HCT116 (cell line): ENCODE results near the gene DMAC2.

ENCODE experiments used
- EZH2phosphoT487 ChIP-seq: fragments of 200-600 bp; IDR thresholded peaks from 2 replicates; pipeline ENCODE4 v1.6.1; 2018; ENCODE audit warnings: antibody characterized with exemption, borderline replicate concordance
- POLR2A ChIP-seq: IDR thresholded peaks from 2 replicates; pipeline ENCODE4 v1.7.0; 2011; ENCODE audit warnings: borderline replicate concordance; ENCODE audit not compliant: insufficient read depth, insufficient read length; ENCODE audit errors: extremely low read depth
- POLR2AphosphoS5 ChIP-seq: IDR thresholded peaks from 2 replicates; pipeline ENCODE4 v1.6.1; 2011; ENCODE audit warnings: mild to moderate bottlenecking, low read depth, low read length, moderate library complexity
- TCF7L2 ChIP-seq: IDR thresholded peaks from 2 replicates; pipeline ENCODE4 v1.7.0; 2011; ENCODE audit warnings: borderline replicate concordance, inconsistent platforms; ENCODE audit not compliant: insufficient read depth, insufficient read length; ENCODE audit errors: extremely low read depth
- YY1 ChIP-seq: IDR thresholded peaks from 2 replicates; pipeline ENCODE4 v1.6.1; 2011; ENCODE audit warnings: low read length, low read depth, moderate library complexity, mild to moderate bottlenecking; ENCODE audit not compliant: insufficient replicate concordance; ENCODE audit errors: extremely low read depth
- ZFX ChIP-seq: fragments of 450-650 bp; IDR thresholded peaks from 2 replicates; pipeline ENCODE4 v1.6.1; 2017
- TF ChIP-seq, protein P1 (sequence below), 3 experiments: fragments of 200-600 bp in 1 of 3; sonication (generic) in 1 of 3; IDR thresholded peaks in 2 of 3; conservative IDR thresholded peaks in 1 of 3; 2 replicates each; pipeline ENCODE4 v1.5.1; 2012 to 2017; ENCODE audit warnings: low read depth in 2 of 3, low read length in 2 of 3, antibody characterized with exemption in 1 of 3, borderline replicate concordance in 1 of 3, control low read depth in 1 of 3, mild to moderate bottlenecking in 1 of 3, mixed read lengths in 1 of 3, mixed run types in 1 of 3, moderate library complexity in 1 of 3; ENCODE audit not compliant: insufficient read depth in 1 of 3

DNA sequence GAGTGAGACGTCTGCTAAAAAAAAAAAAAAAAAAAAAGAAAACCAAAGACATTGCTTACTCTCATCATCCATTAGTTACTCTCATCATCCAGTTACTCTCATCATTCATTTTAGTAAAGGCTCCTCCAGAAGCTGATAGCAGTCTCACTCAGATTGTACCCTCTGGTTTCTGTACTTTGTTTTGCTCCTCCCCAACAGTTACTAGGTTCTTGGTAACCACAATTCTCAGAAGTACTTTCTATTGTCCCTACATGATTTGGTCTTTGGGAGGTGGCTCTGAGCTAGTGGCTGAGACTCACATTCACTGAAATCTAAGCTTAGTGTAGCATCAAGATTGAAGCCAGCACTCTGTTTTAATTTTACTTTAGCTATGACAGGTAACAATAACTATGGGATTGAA is 17.5 kb upstream of the DMAC2 start:
- no peak for TF ChIP-seq EZH2phosphoT487
- TF ChIP-seq, protein P1, sequence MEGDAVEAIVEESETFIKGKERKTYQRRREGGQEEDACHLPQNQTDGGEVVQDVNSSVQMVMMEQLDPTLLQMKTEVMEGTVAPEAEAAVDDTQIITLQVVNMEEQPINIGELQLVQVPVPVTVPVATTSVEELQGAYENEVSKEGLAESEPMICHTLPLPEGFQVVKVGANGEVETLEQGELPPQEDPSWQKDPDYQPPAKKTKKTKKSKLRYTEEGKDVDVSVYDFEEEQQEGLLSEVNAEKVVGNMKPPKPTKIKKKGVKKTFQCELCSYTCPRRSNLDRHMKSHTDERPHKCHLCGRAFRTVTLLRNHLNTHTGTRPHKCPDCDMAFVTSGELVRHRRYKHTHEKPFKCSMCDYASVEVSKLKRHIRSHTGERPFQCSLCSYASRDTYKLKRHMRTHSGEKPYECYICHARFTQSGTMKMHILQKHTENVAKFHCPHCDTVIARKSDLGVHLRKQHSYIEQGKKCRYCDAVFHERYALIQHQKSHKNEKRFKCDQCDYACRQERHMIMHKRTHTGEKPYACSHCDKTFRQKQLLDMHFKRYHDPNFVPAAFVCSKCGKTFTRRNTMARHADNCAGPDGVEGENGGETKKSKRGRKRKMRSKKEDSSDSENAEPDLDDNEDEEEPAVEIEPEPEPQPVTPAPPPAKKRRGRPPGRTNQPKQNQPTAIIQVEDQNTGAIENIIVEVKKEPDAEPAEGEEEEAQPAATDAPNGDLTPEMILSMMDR (IDR thresholded peaks at IDR 0.05 in 2 of 3, conservative IDR thresholded peaks at IDR 0.05 in 1 of 3; ENCODE audit: borderline replicate concordance in 1 of 3, insufficient read depth in 1 of 3, low read depth in 2 of 3, low read length in 2 of 3): no peak
- TF ChIP-seq TCF7L2: no peak
- TF ChIP-seq POLR2A: no peak
- no peak for TF ChIP-seq POLR2AphosphoS5
- TF ChIP-seq YY1: no peak
- TF ChIP-seq ZFX: no peak
